Measurements from ENCODE around the gene IRF7. TPM values are rescaled to one million over a fixed set of nuclear protein-coding genes. Genes with fewer than 3 reads are reported as not detected.

The IRF7 gene
- polyA plus RNA-seq, 1 of the 3 experiments (the other 2 are of a cell fraction): 6.3 TPM

DNA sequence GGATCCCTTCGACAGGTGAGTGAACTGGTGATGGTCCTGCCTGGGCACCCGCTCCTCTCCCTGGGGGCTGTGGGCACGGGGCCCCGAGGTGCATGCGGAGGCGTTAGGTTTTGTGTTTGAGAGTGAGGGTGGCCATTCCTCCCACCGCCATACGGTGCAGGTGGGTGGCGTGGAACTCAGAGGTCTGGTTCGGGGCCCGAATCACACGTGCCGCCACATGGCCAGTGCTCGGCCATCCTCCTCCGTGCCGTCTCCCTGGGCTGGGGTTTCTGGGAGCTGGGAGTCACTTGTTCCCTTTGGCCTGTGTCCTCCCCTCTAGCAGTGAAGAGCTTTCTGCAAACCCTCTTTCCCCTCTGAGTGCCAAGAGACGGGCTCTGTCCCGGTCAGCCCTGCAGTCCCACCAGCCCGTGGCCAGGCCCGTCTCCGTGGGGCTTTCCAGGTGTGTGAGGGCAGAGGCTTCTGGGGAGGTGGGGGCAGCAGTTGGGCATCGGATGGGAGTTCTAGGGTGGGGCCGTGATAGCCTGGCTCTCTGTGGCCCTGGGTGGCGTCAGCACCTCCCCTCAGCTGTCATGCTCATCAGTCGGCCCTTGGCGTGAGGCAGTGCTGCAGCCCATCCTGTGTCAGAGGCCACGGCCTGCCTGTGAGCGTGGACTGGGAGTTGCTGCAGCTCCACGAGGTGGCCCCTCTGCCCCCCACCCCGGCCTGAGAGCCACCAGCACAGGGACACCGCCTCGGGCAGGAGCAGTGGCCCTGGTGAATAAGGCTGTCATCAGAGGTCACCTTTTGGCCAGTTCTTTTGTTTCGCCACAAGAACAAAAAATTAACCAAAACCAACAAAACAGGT lies 10.2 kb downstream of the IRF7 start (continued):
- TF ChIP-seq, protein P1, sequence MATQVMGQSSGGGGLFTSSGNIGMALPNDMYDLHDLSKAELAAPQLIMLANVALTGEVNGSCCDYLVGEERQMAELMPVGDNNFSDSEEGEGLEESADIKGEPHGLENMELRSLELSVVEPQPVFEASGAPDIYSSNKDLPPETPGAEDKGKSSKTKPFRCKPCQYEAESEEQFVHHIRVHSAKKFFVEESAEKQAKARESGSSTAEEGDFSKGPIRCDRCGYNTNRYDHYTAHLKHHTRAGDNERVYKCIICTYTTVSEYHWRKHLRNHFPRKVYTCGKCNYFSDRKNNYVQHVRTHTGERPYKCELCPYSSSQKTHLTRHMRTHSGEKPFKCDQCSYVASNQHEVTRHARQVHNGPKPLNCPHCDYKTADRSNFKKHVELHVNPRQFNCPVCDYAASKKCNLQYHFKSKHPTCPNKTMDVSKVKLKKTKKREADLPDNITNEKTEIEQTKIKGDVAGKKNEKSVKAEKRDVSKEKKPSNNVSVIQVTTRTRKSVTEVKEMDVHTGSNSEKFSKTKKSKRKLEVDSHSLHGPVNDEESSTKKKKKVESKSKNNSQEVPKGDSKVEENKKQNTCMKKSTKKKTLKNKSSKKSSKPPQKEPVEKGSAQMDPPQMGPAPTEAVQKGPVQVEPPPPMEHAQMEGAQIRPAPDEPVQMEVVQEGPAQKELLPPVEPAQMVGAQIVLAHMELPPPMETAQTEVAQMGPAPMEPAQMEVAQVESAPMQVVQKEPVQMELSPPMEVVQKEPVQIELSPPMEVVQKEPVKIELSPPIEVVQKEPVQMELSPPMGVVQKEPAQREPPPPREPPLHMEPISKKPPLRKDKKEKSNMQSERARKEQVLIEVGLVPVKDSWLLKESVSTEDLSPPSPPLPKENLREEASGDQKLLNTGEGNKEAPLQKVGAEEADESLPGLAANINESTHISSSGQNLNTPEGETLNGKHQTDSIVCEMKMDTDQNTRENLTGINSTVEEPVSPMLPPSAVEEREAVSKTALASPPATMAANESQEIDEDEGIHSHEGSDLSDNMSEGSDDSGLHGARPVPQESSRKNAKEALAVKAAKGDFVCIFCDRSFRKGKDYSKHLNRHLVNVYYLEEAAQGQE (IDR thresholded peaks at IDR 0.05; ENCODE audit: low read depth, low read length): no peak
- no peak for TF ChIP-seq RXRA (IDR thresholded peaks at IDR 0.05; ENCODE audit: borderline replicate concordance, low read depth)
- TF ChIP-seq NRF1 (IDR thresholded peaks at IDR 0.05; ENCODE audit: low read depth, low read length): no peak

DNA sequence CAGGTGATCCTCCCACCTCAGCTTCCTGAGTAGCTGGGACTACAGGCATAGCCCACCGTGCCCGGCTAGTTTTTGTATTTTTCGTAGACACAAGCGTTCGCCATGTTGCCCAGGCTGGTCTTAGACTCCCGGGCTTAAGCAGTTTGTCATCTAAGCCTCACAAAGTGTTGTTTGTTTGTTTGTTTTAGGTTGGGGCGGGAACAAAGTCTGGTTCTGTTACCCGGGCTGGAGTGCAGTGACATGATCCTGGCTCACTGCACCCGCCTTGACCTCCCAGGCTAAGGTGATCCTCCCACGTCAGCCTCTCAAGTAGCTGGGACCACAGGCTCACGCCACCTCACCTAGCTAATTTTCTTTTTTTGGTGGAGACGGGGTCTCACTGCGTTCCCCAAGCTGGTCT lies 12.6 kb downstream of the IRF7 start:
- peaks cover 15% of the 10 kb centered on the region; the same call in 1 of the 2 replicates for H4K20me1 ChIP-seq (ENCODE audit: insufficient read depth)
- CTCF ChIA-PET: interaction anchor here (0.9 to 1.0 kb wide), 2 partner anchors 48 to 124 kb away, joined by 3 read pairs; no protein-coding TSS in a partner anchor
- H2AFZ ChIP-seq (ENCODE audit: low read depth): no peak overlapping the region

More for the DNA sequence above, 12.6 kb downstream of the IRF7 start:
- TF ChIP-seq, protein P2, sequence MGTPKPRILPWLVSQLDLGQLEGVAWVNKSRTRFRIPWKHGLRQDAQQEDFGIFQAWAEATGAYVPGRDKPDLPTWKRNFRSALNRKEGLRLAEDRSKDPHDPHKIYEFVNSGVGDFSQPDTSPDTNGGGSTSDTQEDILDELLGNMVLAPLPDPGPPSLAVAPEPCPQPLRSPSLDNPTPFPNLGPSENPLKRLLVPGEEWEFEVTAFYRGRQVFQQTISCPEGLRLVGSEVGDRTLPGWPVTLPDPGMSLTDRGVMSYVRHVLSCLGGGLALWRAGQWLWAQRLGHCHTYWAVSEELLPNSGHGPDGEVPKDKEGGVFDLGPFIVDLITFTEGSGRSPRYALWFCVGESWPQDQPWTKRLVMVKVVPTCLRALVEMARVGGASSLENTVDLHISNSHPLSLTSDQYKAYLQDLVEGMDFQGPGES (IDR thresholded peaks at IDR 0.05; ENCODE audit: low read depth, low read length): no peak
- TF ChIP-seq, protein P3, sequence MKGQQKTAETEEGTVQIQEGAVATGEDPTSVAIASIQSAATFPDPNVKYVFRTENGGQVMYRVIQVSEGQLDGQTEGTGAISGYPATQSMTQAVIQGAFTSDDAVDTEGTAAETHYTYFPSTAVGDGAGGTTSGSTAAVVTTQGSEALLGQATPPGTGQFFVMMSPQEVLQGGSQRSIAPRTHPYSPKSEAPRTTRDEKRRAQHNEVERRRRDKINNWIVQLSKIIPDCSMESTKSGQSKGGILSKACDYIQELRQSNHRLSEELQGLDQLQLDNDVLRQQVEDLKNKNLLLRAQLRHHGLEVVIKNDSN (IDR thresholded peaks at IDR 0.05; ENCODE audit: borderline replicate concordance, low read depth): no peak
- no peak for TF ChIP-seq EZH2phosphoT487 (IDR thresholded peaks at IDR 0.05; ENCODE audit: borderline replicate concordance, low read depth)
- TF ChIP-seq YY1 (IDR thresholded peaks at IDR 0.05; ENCODE audit: low read depth): no peak
- no peak for TF ChIP-seq CTCF (IDR thresholded peaks at IDR 0.05)
- TF ChIP-seq FOXM1 (IDR thresholded peaks at IDR 0.05; ENCODE audit: low read depth): no peak
- TF ChIP-seq RAD21 (IDR thresholded peaks at IDR 0.05; ENCODE audit: low read length): no peak
- no peak for TF ChIP-seq TAF1 (IDR thresholded peaks at IDR 0.05; ENCODE audit: borderline replicate concordance, low read depth, low read length)
- TF ChIP-seq ELF1 (IDR thresholded peaks at IDR 0.05): no peak
- no peak for TF ChIP-seq GABPA (IDR thresholded peaks at IDR 0.05; ENCODE audit: low read depth)
- no peak for TF ChIP-seq NFIC (IDR thresholded peaks at IDR 0.05; ENCODE audit: borderline replicate concordance)
- no peak for TF ChIP-seq FOXJ3 (CRISPR knock-in tag; IDR thresholded peaks at IDR 0.05)
- no peak for TF ChIP-seq NRF1 (IDR thresholded peaks at IDR 0.05; ENCODE audit: low read depth, low read length)
- no peak for TF ChIP-seq USF2 (IDR thresholded peaks at IDR 0.05; ENCODE audit: borderline replicate concordance, low read depth, low read length)
- TF ChIP-seq SIN3A (IDR thresholded peaks at IDR 0.05; ENCODE audit: borderline replicate concordance, low read depth, low read length): no peak
- H3K4me1 ChIP-seq (ENCODE audit: control insufficient read depth in 1 of 2, insufficient read depth in 2 of 2, low read depth in 1 of 2, low read length in 1 of 2): peaks cover 4 to 14% of the 10 kb centered on the region in 2 experiments; a peak in 1 of 4 replicates
- POLR2A ChIA-PET: no interaction called here
- no peak overlapping the region for H3K27ac ChIP-seq (ENCODE audit: low read depth in 2 of 2, low read length in 1 of 2)
- no peaks in the 10 kb centered on the region for H3F3A ChIP-seq (replicated peaks; ENCODE audit: insufficient read depth)
- H3K27me3 ChIP-seq (ENCODE audit: insufficient read depth): no peaks in the 10 kb centered on the region
- WGBS (ENCODE audit: low lambda C conversion rate): 92% methylated on average over 11 of the region's 13 CpGs
- no peak overlapping the region for H3K9ac ChIP-seq
- H3K9me3 ChIP-seq: no peaks in the 10 kb centered on the region
- no peak for DNase-seq
- H3K79me2 ChIP-seq (ENCODE audit: insufficient read depth): peaks cover 17% of the 10 kb centered on the region; the same call in 1 of the 2 replicates
- no peak overlapping the region for H3K4me3 ChIP-seq (ENCODE audit: low read depth in 2 of 2, low read length in 1 of 2)
- no peaks in the 10 kb centered on the region for H3K9me2 ChIP-seq
- no peak overlapping the region for H3K4me2 ChIP-seq
- H3K36me3 ChIP-seq (replicated peaks in 1 of 2; ENCODE audit: control insufficient read depth in 1 of 2, insufficient read depth in 2 of 2, low read length in 1 of 2): peaks cover 47 to 70% of the 10 kb centered on the region in 2 experiments

All from SK-N-SH (cell line).